Sigmoid colon (tissue), 7 donors: ENCODE measurements around the gene COIL. TPM values are rescaled to one million over a fixed set of nuclear protein-coding genes. Genes with fewer than 3 reads are reported as not detected.

Source experiments
- DNase-seq: peaks from one replicate; pipeline ENCODE4 v3.0.0-alpha.2; 2019
- H3K27ac ChIP-seq, 4 donors: fragments of 200-600 bp; sonication (generic); one replicate each; pipeline ENCODE4 v1.5.1; 2016 to 2019; ENCODE audit warnings: mild to moderate bottlenecking in 1 of 4
- H3K27me3 ChIP-seq, 3 donors: fragments of 200-600 bp; sonication (generic); one replicate each; pipeline ENCODE4 v1.5.1; 2019; ENCODE audit warnings: mild to moderate bottlenecking in 1 of 3
- H3K36me3 ChIP-seq, 4 donors: fragments of 200-600 bp; sonication (generic); one replicate each; pipeline ENCODE4 v1.5.1; 2016 to 2019
- H3K4me1 ChIP-seq, 4 donors: fragments of 200-600 bp; sonication (generic); one replicate each; pipeline ENCODE4 v1.5.1; 2017 to 2019
- H3K4me3 ChIP-seq, 4 donors: fragments of 200-600 bp; sonication (generic); one replicate each; pipeline ENCODE4 v1.5.1; 2017 to 2019; ENCODE audit warnings: mild to moderate bottlenecking in 2 of 4, moderate library complexity in 1 of 4
- H3K9me3 ChIP-seq, 4 donors: fragments of 200-600 bp in 3 of 4; sonication (generic) in 3 of 4; one replicate each; pipeline versions ENCODE4 v1.5.1 to v1.6.1; 2013 to 2019
- CTCF ChIP-seq, 4 experiments: fragments of 450-650 bp in 3 of 4; fragments of 200-600 bp in 1 of 4; IDR thresholded peaks; one replicate each; pipeline ENCODE4 v1.5.1; 2016 to 2019; ENCODE audit warnings: antibody characterized with exemption in 4 of 4, mild to moderate bottlenecking in 3 of 4, moderate library complexity in 2 of 4
- EP300 ChIP-seq, 4 donors: sonication (generic); formaldehyde crosslinking; IDR thresholded peaks; one replicate each; pipeline ENCODE4 v1.6.1; 2017; ENCODE audit warnings: antibody characterized with exemption in 4 of 4
- POLR2A ChIP-seq, 2 donors: fragments of 450-650 bp; IDR thresholded peaks; one replicate each; pipeline ENCODE4 v1.6.1; 2016; ENCODE audit warnings: antibody characterized with exemption in 2 of 2, mild to moderate bottlenecking in 2 of 2, moderate library complexity in 2 of 2
- POLR2AphosphoS5 ChIP-seq, 4 donors: sonication (generic); formaldehyde crosslinking; IDR thresholded peaks; one replicate each; pipeline ENCODE4 v1.6.1; 2017; ENCODE audit warnings: antibody characterized with exemption in 4 of 4
- WGBS, 2 donors: extraction: QIAGEN DNeasy Blood & Tissue Kit; methylation state at CpG; one replicate each; pipeline ENCODE4 v1.1.7; 2013; 5-methylcytosine and 5-hydroxymethylcytosine counted together
- intact Hi-C: fragments of 100-400 bp; cut with DNase I; formaldehyde crosslinking; loops from one replicate; pipeline ENCODE4 v1.15.1; 2023
- polyA plus RNA-seq, 3 donors: library from polyadenylated mRNA; stranded (reverse); fragments of 200-250 nt; gene quantifications; one replicate each; pipeline ENCODE4 v1.2.3, GENCODE V29; 2013
- total RNA-seq, 4 donors: library from RNA; depleted of rRNA; stranded (reverse); fragments of >200 nt; gene quantifications; one replicate each; pipeline ENCODE4 v1.1.0, GENCODE V29; 2016
- donor health status: healthy with polysubstance abuse.
- donor health status: Bipolar disorder and iron deficiency.
- donor health status: healthy.

The COIL gene
- total and polyA plus RNA-seq, 7 donors = 8.3 to 15.1 (median 11.8) TPM

GRCh38 chr17:56928586-56928985 lies 32.3 kb downstream of the COIL start:
- H3K36me3 ChIP-seq = peaks cover 0 to 4% (median 0%) of the 10 kb centered on the region in 4 donors
- H3K4me3 ChIP-seq = no peak overlapping the region
- H3K9me3 ChIP-seq = no peaks in the 10 kb centered on the region
- WGBS, 2 donors = 91 to 99% methylated on average over 2 of the region's 2 CpGs
- intact Hi-C loops = no loop called here
- DNase-seq = no peak
- H3K27ac ChIP-seq = no peak overlapping the region
- H3K27me3 ChIP-seq = no peaks in the 10 kb centered on the region
- H3K4me1 ChIP-seq = no peaks in the 10 kb centered on the region
- no peak for TF ChIP-seq POLR2A (IDR thresholded peaks at IDR 0.05)
- TF ChIP-seq POLR2AphosphoS5 (IDR thresholded peaks at IDR 0.05) = no peak
- no peak for TF ChIP-seq EP300 (IDR thresholded peaks at IDR 0.05)
- TF ChIP-seq CTCF (IDR thresholded peaks at IDR 0.05) = no peak

GRCh38 chr17:56926704-56927103 lies 34.1 kb downstream of the COIL start:
- Histone ChIP-seq H3K9me3 (no peaks in the 10 kb centered on the region), H3K27ac (no peak overlapping the region), H3K36me3 (no peaks in the 10 kb centered on the region), H3K4me3 (no peak overlapping the region), H3K27me3 (no peaks in the 10 kb centered on the region), H3K4me1 (no peaks in the 10 kb centered on the region)
- 60 to 69% methylated on average over 2 of the region's 2 CpGs for WGBS, 2 donors
- intact Hi-C loops = no loop called here
- DNase-seq = no peak
- TF ChIP-seq CTCF (IDR thresholded peaks at IDR 0.05) = no peak

- Histone ChIP-seq H3K9me3 (no peaks in the 10 kb centered on the region), H3K4me1 (no peaks in the 10 kb centered on the region), H3K36me3 (no peaks in the 10 kb centered on the region), H3K27me3 (no peaks in the 10 kb centered on the region), H3K27ac (no peak overlapping the region), H3K4me3 (no peak overlapping the region)
- TF ChIP-seq POLR2AphosphoS5 (IDR thresholded peaks at IDR 0.05) = no peak
- no peak for TF ChIP-seq CTCF (IDR thresholded peaks at IDR 0.05)
- no peak for TF ChIP-seq EP300 (IDR thresholded peaks at IDR 0.05)
- TF ChIP-seq POLR2A (IDR thresholded peaks at IDR 0.05) = no peak
- intact Hi-C loops = no loop called here
- DNase-seq = no peak
Measured at GRCh38 chr17:56926270-56926669, 34.6 kb downstream of the COIL start.

GRCh38 chr17:56925088-56925487 lies 35.8 kb downstream of the COIL start:
- Histone ChIP-seq H3K4me1 (no peaks in the 10 kb centered on the region), H3K4me3 (no peak overlapping the region), H3K27ac (no peak overlapping the region), H3K9me3 (no peaks in the 10 kb centered on the region), H3K36me3 (no peaks in the 10 kb centered on the region), H3K27me3 (no peaks in the 10 kb centered on the region)
- WGBS, 2 donors = 68 to 97% methylated on average over 2 of the region's 2 CpGs
- intact Hi-C loops = no loop called here
- TF ChIP-seq POLR2A (IDR thresholded peaks at IDR 0.05) (no peak), CTCF (IDR thresholded peaks at IDR 0.05) (no peak), POLR2AphosphoS5 (IDR thresholded peaks at IDR 0.05) (no peak), EP300 (IDR thresholded peaks at IDR 0.05) (no peak)
- DNase-seq = no peak

GRCh38 chr17:56919717-56920116 lies 41.1 kb downstream of the COIL start:
- no peak overlapping the region for H3K27ac ChIP-seq
- DNase-seq = no peak
- H3K4me1 ChIP-seq = peaks cover 0 to 14% (median 11%) of the 10 kb centered on the region in 4 donors
- no peaks in the 10 kb centered on the region for H3K9me3 ChIP-seq
- intact Hi-C loops = no loop called here
- no peaks in the 10 kb centered on the region for H3K36me3 ChIP-seq
- H3K27me3 ChIP-seq = no peaks in the 10 kb centered on the region
- H3K4me3 ChIP-seq = no peak overlapping the region
- WGBS, 2 donors = 89 to 96% methylated on average over 1 of the region's 1 CpG
- TF ChIP-seq EP300 (IDR thresholded peaks at IDR 0.05) (no peak), POLR2A (IDR thresholded peaks at IDR 0.05) (no peak), POLR2AphosphoS5 (IDR thresholded peaks at IDR 0.05) (no peak), CTCF (IDR thresholded peaks at IDR 0.05) (no peak)
